ENCODE data around the gene ATP10B. TPM values are rescaled to one million over a fixed set of nuclear protein-coding genes. Genes with fewer than 3 reads are reported as not detected.
"Not testable (repeated sequence)": the region's sequence is repeated elsewhere in the genome, so short reads cannot be mapped to it uniquely, and the experiment has no call there.

ATP10B gene
- total and polyA plus RNA-seq, 2 donors = 0.22 to 3.4 TPM

DNA sequence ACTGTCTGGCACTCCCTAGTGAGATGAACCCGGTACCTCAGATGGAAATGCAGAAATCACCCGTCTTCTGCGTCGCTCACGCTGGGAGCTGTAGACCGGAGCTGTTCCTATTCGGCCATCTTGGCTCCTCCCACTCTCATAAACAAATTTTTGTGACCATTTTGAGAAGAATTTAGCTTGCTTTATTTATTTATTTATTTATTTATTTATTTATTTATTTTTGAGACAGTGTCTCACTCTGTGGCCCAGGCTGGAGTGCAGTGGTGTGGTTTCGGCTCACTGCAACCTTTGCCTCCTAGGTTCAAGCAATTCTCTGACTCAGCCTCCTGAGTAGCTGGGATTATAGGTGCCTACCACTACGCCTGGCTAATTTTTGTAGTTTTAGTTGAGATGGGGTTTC lies 136.5 kb downstream of the ATP10B start:
- H3K4me3 ChIP-seq (ENCODE audit: low read depth, low read length); H3K4me1 ChIP-seq (ENCODE audit: insufficient read depth); H3K27ac ChIP-seq (ENCODE audit: low read depth); H3K36me3 ChIP-seq (ENCODE audit: insufficient read depth); DNase-seq (ENCODE audit: extremely low spot score): not testable (repeated sequence)
- 98% methylated on average over 8 of the region's 9 CpGs for WGBS

GRCh38 chr5:160703547-160704189 lies 148.3 kb downstream of the ATP10B start:
- no peaks in the 10 kb centered on the region for H3K36me3 ChIP-seq (ENCODE audit: insufficient read depth)
- H3K4me3 ChIP-seq (ENCODE audit: low read depth, low read length) = no peak overlapping the region
- no peaks in the 10 kb centered on the region for H3K4me1 ChIP-seq (ENCODE audit: insufficient read depth)
- DNase-seq (ENCODE audit: extremely low spot score) = no peak
- H3K27ac ChIP-seq (ENCODE audit: low read depth) = no peak overlapping the region
- 88% methylated on average over 5 of the region's 5 CpGs for WGBS

GRCh38 chr5:160702934-160703333 lies 149.1 kb downstream of the ATP10B start:
- 89% methylated on average over 3 of the region's 3 CpGs for WGBS
- no peak overlapping the region for H3K4me3 ChIP-seq (ENCODE audit: low read depth, low read length)
- no peaks in the 10 kb centered on the region for H3K36me3 ChIP-seq (ENCODE audit: insufficient read depth)
- no peak for DNase-seq (ENCODE audit: extremely low spot score)
- H3K27ac ChIP-seq (ENCODE audit: low read depth) = no peak overlapping the region
- H3K4me1 ChIP-seq (ENCODE audit: insufficient read depth) = no peaks in the 10 kb centered on the region

DNA sequence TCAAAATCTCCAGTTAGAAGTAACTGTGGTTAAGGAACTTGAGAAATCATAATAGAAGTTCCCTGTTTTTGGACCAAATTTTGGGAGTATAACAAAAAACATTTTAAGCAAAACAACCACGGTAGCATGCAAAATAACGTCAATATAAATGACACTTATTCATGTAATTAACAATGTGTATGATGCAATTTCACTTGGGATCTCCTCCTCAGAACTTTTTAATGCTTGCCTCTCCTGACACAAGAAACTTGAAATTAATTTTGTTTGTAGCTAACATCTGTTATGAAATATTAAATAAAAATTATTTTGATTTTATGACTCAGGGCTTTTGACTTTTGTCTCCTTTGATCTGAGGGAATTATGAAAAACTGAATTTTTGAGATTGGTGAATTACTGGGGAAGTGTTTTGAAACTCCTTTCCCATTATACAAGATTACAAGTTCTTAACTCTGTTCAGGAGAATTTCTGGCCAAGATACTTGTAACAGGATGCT lies 149.7 kb downstream of the ATP10B start:
- DNase-seq (ENCODE audit: extremely low spot score) = no peak
- Histone ChIP-seq H3K4me3 (ENCODE audit: low read depth, low read length) (no peak overlapping the region), H3K27ac (ENCODE audit: low read depth) (no peak overlapping the region), H3K36me3 (ENCODE audit: insufficient read depth) (no peaks in the 10 kb centered on the region), H3K4me1 (ENCODE audit: insufficient read depth) (no peaks in the 10 kb centered on the region)
- WGBS = 83% methylated on average over 2 of the region's 2 CpGs

GRCh38 chr5:160701403-160701802 lies 150.6 kb downstream of the ATP10B start:
- no peak overlapping the region for H3K27ac ChIP-seq (ENCODE audit: low read depth)
- no peaks in the 10 kb centered on the region for H3K4me1 ChIP-seq (ENCODE audit: insufficient read depth)
- H3K4me3 ChIP-seq (ENCODE audit: low read depth, low read length) = no peak overlapping the region
- DNase-seq (ENCODE audit: extremely low spot score) = no peak
- H3K36me3 ChIP-seq (ENCODE audit: insufficient read depth) = no peaks in the 10 kb centered on the region

DNA sequence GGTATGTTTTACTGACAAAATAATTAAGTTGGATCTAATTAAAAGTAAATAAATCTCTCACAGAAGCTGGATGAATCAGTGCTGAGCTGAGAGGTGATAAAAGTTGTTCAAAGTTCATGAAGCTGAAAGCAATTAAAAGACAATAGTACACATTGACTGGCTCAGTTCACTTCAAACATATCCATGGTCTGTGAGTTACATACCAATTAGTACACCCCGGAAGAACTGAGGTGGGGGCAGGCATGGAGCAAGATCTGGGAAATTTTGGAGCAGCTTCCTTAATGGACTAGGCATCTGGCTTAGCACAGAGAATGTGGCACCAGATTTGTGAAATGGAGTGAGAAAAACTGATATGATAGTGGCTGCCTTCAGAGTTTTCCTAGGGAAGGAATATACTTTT lies 152.7 kb downstream of the ATP10B start:
- Histone ChIP-seq H3K27ac (ENCODE audit: low read depth) (no peak overlapping the region), H3K4me1 (ENCODE audit: insufficient read depth) (no peaks in the 10 kb centered on the region), H3K4me3 (ENCODE audit: low read depth, low read length) (no peak overlapping the region), H3K36me3 (ENCODE audit: insufficient read depth) (no peaks in the 10 kb centered on the region)
- WGBS = 23% methylated on average over 1 of the region's 1 CpG
- no peak for DNase-seq (ENCODE audit: extremely low spot score)

DNA sequence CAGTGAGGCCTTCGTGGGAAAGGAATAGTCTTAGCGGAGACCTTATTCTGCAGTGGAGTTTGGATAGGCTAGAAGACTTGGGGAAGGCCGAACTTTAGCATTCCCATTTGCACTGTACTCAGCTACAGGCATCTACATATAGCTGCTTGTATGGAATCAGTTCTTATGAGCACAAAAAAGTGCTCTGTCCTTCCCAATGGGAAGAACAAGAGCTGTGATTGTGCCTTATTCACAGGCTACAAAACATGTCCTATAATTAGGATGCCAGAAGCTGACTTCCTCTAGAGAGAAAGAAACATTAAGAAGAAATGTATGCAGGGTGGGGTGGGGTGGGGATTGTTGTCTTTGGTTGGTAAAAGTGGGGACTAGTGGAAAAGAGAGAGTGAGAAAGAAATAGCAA lies 154.7 kb downstream of the ATP10B start:
- WGBS = 83% methylated on average over 3 of the region's 3 CpGs
- DNase-seq (ENCODE audit: extremely low spot score) = no peak
- Histone ChIP-seq H3K36me3 (ENCODE audit: insufficient read depth) (no peaks in the 10 kb centered on the region), H3K4me1 (ENCODE audit: insufficient read depth) (no peaks in the 10 kb centered on the region), H3K27ac (ENCODE audit: low read depth) (no peak overlapping the region), H3K4me3 (ENCODE audit: low read depth, low read length) (no peak overlapping the region)

DNA sequence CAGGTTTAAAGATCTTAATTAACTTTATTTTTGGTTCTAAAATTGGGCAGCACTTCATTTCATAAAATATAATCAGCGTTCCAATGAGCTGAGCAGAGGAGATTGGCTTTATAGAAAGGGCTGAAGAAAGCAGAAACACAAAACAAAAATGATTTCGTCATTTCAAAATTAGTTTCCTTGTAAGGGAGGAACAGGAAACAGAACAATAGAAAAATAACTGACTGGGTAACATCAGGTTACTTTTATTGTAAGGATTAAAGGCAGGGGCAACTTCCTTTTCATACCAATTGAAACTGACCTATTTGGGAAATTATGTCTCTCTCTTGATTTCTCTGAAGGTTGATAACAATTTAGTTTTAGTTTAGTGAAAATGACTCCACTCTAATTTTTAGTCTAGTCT lies 157.1 kb downstream of the ATP10B start:
- 78% methylated on average over 2 of the region's 2 CpGs for WGBS

GRCh38 chr5:160693831-160694465 lies 158.1 kb downstream of the ATP10B start:
- WGBS = 74% methylated on average over 7 of the region's 7 CpGs
- no peaks in the 10 kb centered on the region for H3K4me1 ChIP-seq (ENCODE audit: insufficient read depth)
- no peak for DNase-seq (ENCODE audit: extremely low spot score)
- H3K27ac ChIP-seq (ENCODE audit: low read depth) = no peak overlapping the region
- no peaks in the 10 kb centered on the region for H3K36me3 ChIP-seq (ENCODE audit: insufficient read depth)
- no peak overlapping the region for H3K4me3 ChIP-seq (ENCODE audit: low read depth, low read length)

More for the DNA sequence above, 157.1 kb downstream of the ATP10B start:
- Histone ChIP-seq H3K4me3 (ENCODE audit: low read depth, low read length) (no peak overlapping the region), H3K36me3 (ENCODE audit: insufficient read depth) (no peaks in the 10 kb centered on the region), H3K27ac (ENCODE audit: low read depth) (no peak overlapping the region), H3K4me1 (ENCODE audit: insufficient read depth) (no peaks in the 10 kb centered on the region)
- DNase-seq (ENCODE audit: extremely low spot score) = no peak

DNA sequence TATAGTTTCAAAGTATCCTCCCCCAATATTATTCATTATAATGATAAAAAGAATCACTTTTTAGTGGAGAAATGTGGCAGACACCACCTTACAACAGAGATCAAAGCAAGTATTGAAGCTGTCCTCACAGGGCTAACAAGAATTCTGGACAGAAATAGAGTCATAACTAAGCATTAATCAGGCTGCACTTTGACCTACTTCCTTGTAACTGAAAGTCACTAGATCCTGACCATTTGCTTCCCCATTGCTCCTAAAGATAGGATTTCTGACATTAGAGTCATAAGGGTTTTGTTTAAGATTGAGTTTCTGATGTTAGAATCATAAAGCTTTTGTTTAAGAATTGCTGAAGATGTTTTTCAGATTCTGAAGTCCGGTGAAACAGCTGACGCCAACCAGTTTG lies 159.7 kb downstream of the ATP10B start:
- no peak for DNase-seq (ENCODE audit: extremely low spot score)
- Histone ChIP-seq H3K4me3 (ENCODE audit: low read depth, low read length) (no peak overlapping the region), H3K4me1 (ENCODE audit: insufficient read depth) (no peaks in the 10 kb centered on the region), H3K27ac (ENCODE audit: low read depth) (no peak overlapping the region), H3K36me3 (ENCODE audit: insufficient read depth) (no peaks in the 10 kb centered on the region)
- 75% methylated on average over 2 of the region's 2 CpGs for WGBS

- no peak for DNase-seq (ENCODE audit: extremely low spot score)
- H3K4me1 ChIP-seq (ENCODE audit: insufficient read depth) = no peaks in the 10 kb centered on the region
- WGBS = 42% methylated on average over 6 of the region's 6 CpGs
Measured at GRCh38 chr5:160685695-160686094, 166.3 kb downstream of the ATP10B start.

DNA sequence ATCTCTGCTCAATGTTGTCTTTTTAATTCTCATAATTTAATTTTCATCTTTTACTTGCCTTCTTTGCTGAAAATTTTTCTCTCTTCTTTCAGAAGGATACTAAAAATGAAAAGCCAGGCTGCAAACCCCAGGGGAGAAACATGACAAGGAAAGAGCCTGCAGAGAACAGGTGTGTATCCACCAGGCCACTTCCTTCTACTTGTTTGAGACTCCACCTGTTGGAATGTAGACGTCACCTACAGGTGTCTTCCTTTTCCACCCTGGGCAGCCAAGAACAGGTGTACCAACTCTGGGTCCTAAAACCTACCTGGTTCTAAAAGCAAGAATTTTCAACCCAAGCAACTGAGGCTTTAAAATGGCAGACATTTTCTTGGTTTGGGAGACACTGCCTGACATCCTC lies 166.8 kb downstream of the ATP10B start:
- no peaks in the 10 kb centered on the region for H3K4me1 ChIP-seq (ENCODE audit: insufficient read depth)
- H3K4me3 ChIP-seq (ENCODE audit: low read depth, low read length) = no peak overlapping the region
- H3K27ac ChIP-seq (ENCODE audit: low read depth) = no peak overlapping the region
- no peaks in the 10 kb centered on the region for H3K36me3 ChIP-seq (ENCODE audit: insufficient read depth)
- DNase-seq (ENCODE audit: extremely low spot score) = no peak
- 54% methylated on average over 1 of the region's 1 CpG for WGBS

More at GRCh38 chr5:160685695-160686094, 166.3 kb downstream of the ATP10B start:
- H3K4me3 ChIP-seq (ENCODE audit: low read depth, low read length) = no peak overlapping the region
- H3K27ac ChIP-seq (ENCODE audit: low read depth) = no peak overlapping the region
- no peaks in the 10 kb centered on the region for H3K36me3 ChIP-seq (ENCODE audit: insufficient read depth)

- Histone ChIP-seq H3K4me1 (ENCODE audit: insufficient read depth) (no peaks in the 10 kb centered on the region), H3K4me3 (ENCODE audit: low read depth, low read length) (no peak overlapping the region), H3K36me3 (ENCODE audit: insufficient read depth) (no peaks in the 10 kb centered on the region), H3K27ac (ENCODE audit: low read depth) (no peak overlapping the region)
- no peak for DNase-seq (ENCODE audit: extremely low spot score)
- WGBS = 55% methylated on average over 6 of the region's 6 CpGs
Measured at GRCh38 chr5:160679567-160680309, 172.3 kb downstream of the ATP10B start.

DNA sequence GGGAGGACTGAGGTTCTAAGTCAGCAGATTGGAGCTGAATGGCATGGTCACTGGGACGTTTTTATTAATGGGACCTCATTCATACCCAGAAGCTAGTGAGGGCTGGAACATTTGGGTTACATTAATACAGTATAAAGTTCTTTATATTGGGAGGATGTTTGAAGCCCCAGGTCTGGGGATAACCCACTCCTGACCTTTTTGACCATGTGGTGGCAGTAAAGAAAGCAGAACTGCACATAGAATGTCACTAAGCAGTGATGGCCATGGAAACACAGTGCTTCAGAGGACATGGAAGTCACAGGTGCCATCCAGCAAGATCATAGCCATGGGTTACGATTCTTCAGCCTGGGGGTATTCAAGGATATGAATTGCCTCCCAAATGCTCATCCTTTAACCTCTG lies 176.0 kb downstream of the ATP10B start:
- DNase-seq (ENCODE audit: extremely low spot score) = no peak
- Histone ChIP-seq H3K36me3 (ENCODE audit: insufficient read depth) (no peaks in the 10 kb centered on the region), H3K4me3 (ENCODE audit: low read depth, low read length) (no peak overlapping the region), H3K4me1 (ENCODE audit: insufficient read depth) (no peaks in the 10 kb centered on the region), H3K27ac (ENCODE audit: low read depth) (no peak overlapping the region)
- 75% methylated on average over 2 of the region's 2 CpGs for WGBS

Measured in urinary bladder (tissue), 4 donors.